ENCODE measurements around the gene SYMPK.
A peak's percentile ranks its signal among the peaks of the same experiment; 100 is the strongest.
"Not testable (repeated sequence)": the region's sequence is repeated elsewhere in the genome, so short reads cannot be mapped to it uniquely, and the experiment has no call there.

Gene SYMPK

GRCh38 chr19:45804140-45804958, 58.6 kb downstream of the SYMPK start:
- H3K27ac ChIP-seq (ENCODE audit: low read depth, low read length): no peak overlapping the region
- no peaks in the 10 kb centered on the region for H3K36me3 ChIP-seq (ENCODE audit: control insufficient read depth in 1 of 2, insufficient read depth in 2 of 2, low read length in 2 of 2)
- H3K4me3 ChIP-seq (ENCODE audit: low read depth in 1 of 2, low read length in 2 of 2): no peak overlapping the region
- H3K27me3 ChIP-seq (ENCODE audit: control insufficient read depth in 1 of 2, insufficient read depth in 2 of 2, low read length in 2 of 2): peaks cover 0 to 5% of the 10 kb centered on the region in 2 donors
- H3K9ac ChIP-seq (ENCODE audit: low read depth in 1 of 2, low read length in 2 of 2): no peak overlapping the region
- H3K4me1 ChIP-seq (ENCODE audit: control insufficient read depth in 1 of 2, insufficient read depth in 2 of 2, low read length in 2 of 2): no peaks in the 10 kb centered on the region
- H3K9me3 ChIP-seq (ENCODE audit: control insufficient read depth in 1 of 2, low read length in 2 of 2): no peaks in the 10 kb centered on the region

- H3K4me1 ChIP-seq (ENCODE audit: control insufficient read depth in 1 of 2, insufficient read depth in 2 of 2, low read length in 2 of 2): no peaks in the 10 kb centered on the region
- H3K4me3 ChIP-seq (ENCODE audit: low read depth in 1 of 2, low read length in 2 of 2): no peak overlapping the region
- H3K36me3 ChIP-seq (ENCODE audit: control insufficient read depth in 1 of 2, insufficient read depth in 2 of 2, low read length in 2 of 2): no peaks in the 10 kb centered on the region
- H3K9me3 ChIP-seq (ENCODE audit: control insufficient read depth in 1 of 2, low read length in 2 of 2): no peaks in the 10 kb centered on the region
- H3K27me3 ChIP-seq (ENCODE audit: control insufficient read depth in 1 of 2, insufficient read depth in 2 of 2, low read length in 2 of 2): peaks cover 0 to 5% of the 10 kb centered on the region in 2 donors
- no peak overlapping the region for H3K9ac ChIP-seq (ENCODE audit: low read depth in 1 of 2, low read length in 2 of 2)
- H3K27ac ChIP-seq (ENCODE audit: low read depth, low read length): no peak overlapping the region
These were observed 61.3 kb downstream of the SYMPK start for GRCh38 chr19:45801603-45802175.

- Histone ChIP-seq H3K9me3 (ENCODE audit: control insufficient read depth in 1 of 2, low read length in 2 of 2) (no peaks in the 10 kb centered on the region), H3K9ac (ENCODE audit: low read depth in 1 of 2, low read length in 2 of 2) (no peak overlapping the region), H3K27me3 (ENCODE audit: control insufficient read depth in 1 of 2, insufficient read depth in 2 of 2, low read length in 2 of 2) (peaks cover 0 to 5% of the 10 kb centered on the region in 2 donors), H3K4me3 (ENCODE audit: low read depth in 1 of 2, low read length in 2 of 2) (no peak overlapping the region), H3K4me1 (ENCODE audit: control insufficient read depth in 1 of 2, insufficient read depth in 2 of 2, low read length in 2 of 2) (no peaks in the 10 kb centered on the region), H3K36me3 (ENCODE audit: control insufficient read depth in 1 of 2, insufficient read depth in 2 of 2, low read length in 2 of 2) (no peaks in the 10 kb centered on the region), H3K27ac (ENCODE audit: low read depth, low read length) (no peak overlapping the region)
These were observed 62.8 kb downstream of the SYMPK start for GRCh38 chr19:45800070-45800553.

GRCh38 chr19:45799541-45799940, 63.4 kb downstream of the SYMPK start:
- not testable (repeated sequence) for H3K9ac ChIP-seq (ENCODE audit: low read depth in 1 of 2, low read length in 2 of 2); H3K36me3 ChIP-seq (ENCODE audit: control insufficient read depth in 1 of 2, insufficient read depth in 2 of 2, low read length in 2 of 2); H3K4me1 ChIP-seq (ENCODE audit: control insufficient read depth in 1 of 2, insufficient read depth in 2 of 2, low read length in 2 of 2); H3K27me3 ChIP-seq (ENCODE audit: control insufficient read depth in 1 of 2, insufficient read depth in 2 of 2, low read length in 2 of 2); H3K9me3 ChIP-seq (ENCODE audit: control insufficient read depth in 1 of 2, low read length in 2 of 2); H3K4me3 ChIP-seq (ENCODE audit: low read depth in 1 of 2, low read length in 2 of 2); H3K27ac ChIP-seq (ENCODE audit: low read depth, low read length)

GRCh38 chr19:45798995-45799517, 63.9 kb downstream of the SYMPK start:
- Histone ChIP-seq H3K27me3 (ENCODE audit: control insufficient read depth in 1 of 2, insufficient read depth in 2 of 2, low read length in 2 of 2) (peaks cover 0 to 5% of the 10 kb centered on the region in 2 donors), H3K27ac (ENCODE audit: low read depth, low read length) (no peak overlapping the region), H3K4me3 (ENCODE audit: low read depth in 1 of 2, low read length in 2 of 2) (no peak overlapping the region), H3K9me3 (ENCODE audit: control insufficient read depth in 1 of 2, low read length in 2 of 2) (no peaks in the 10 kb centered on the region), H3K4me1 (ENCODE audit: control insufficient read depth in 1 of 2, insufficient read depth in 2 of 2, low read length in 2 of 2) (no peaks in the 10 kb centered on the region), H3K36me3 (ENCODE audit: control insufficient read depth in 1 of 2, insufficient read depth in 2 of 2, low read length in 2 of 2) (no peaks in the 10 kb centered on the region), H3K9ac (ENCODE audit: low read depth in 1 of 2, low read length in 2 of 2) (no peak overlapping the region)

- H3K4me3 ChIP-seq (ENCODE audit: low read depth in 1 of 2, low read length in 2 of 2): no peak overlapping the region
- no peaks in the 10 kb centered on the region for H3K27me3 ChIP-seq (ENCODE audit: control insufficient read depth in 1 of 2, insufficient read depth in 2 of 2, low read length in 2 of 2)
- H3K9me3 ChIP-seq (ENCODE audit: control insufficient read depth in 1 of 2, low read length in 2 of 2): no peaks in the 10 kb centered on the region
- no peak overlapping the region for H3K9ac ChIP-seq (ENCODE audit: low read depth in 1 of 2, low read length in 2 of 2)
- peaks cover 16 to 20% of the 10 kb centered on the region in 2 donors for H3K4me1 ChIP-seq (ENCODE audit: control insufficient read depth in 1 of 2, insufficient read depth in 2 of 2, low read length in 2 of 2)
- peaks cover 0 to 4% of the 10 kb centered on the region in 2 donors for H3K36me3 ChIP-seq (ENCODE audit: control insufficient read depth in 1 of 2, insufficient read depth in 2 of 2, low read length in 2 of 2)
- no peak overlapping the region for H3K27ac ChIP-seq (ENCODE audit: low read depth, low read length)
These were observed 68.3 kb downstream of the SYMPK start for GRCh38 chr19:45794627-45795026.

- no peak overlapping the region for H3K9ac ChIP-seq (ENCODE audit: low read depth in 1 of 2, low read length in 2 of 2)
- peaks cover 4 to 7% of the 10 kb centered on the region in 2 donors for H3K36me3 ChIP-seq (ENCODE audit: control insufficient read depth in 1 of 2, insufficient read depth in 2 of 2, low read length in 2 of 2)
- no peak overlapping the region for H3K4me3 ChIP-seq (ENCODE audit: low read depth in 1 of 2, low read length in 2 of 2)
- H3K4me1 ChIP-seq (ENCODE audit: control insufficient read depth in 1 of 2, insufficient read depth in 2 of 2, low read length in 2 of 2): peaks cover 16 to 20% of the 10 kb centered on the region in 2 donors
- no peaks in the 10 kb centered on the region for H3K27me3 ChIP-seq (ENCODE audit: control insufficient read depth in 1 of 2, insufficient read depth in 2 of 2, low read length in 2 of 2)
- H3K27ac ChIP-seq (ENCODE audit: low read depth, low read length): no peak overlapping the region
- no peaks in the 10 kb centered on the region for H3K9me3 ChIP-seq (ENCODE audit: control insufficient read depth in 1 of 2, low read length in 2 of 2)
These were observed 69.1 kb downstream of the SYMPK start for GRCh38 chr19:45793876-45794275.

GRCh38 chr19:45793178-45793564, 69.8 kb downstream of the SYMPK start:
- Histone ChIP-seq H3K4me1 (ENCODE audit: control insufficient read depth in 1 of 2, insufficient read depth in 2 of 2, low read length in 2 of 2) (peaks cover 16 to 20% of the 10 kb centered on the region in 2 donors), H3K27ac (ENCODE audit: low read depth, low read length) (no peak overlapping the region), H3K9me3 (ENCODE audit: control insufficient read depth in 1 of 2, low read length in 2 of 2) (no peaks in the 10 kb centered on the region), H3K27me3 (ENCODE audit: control insufficient read depth in 1 of 2, insufficient read depth in 2 of 2, low read length in 2 of 2) (no peaks in the 10 kb centered on the region), H3K4me3 (ENCODE audit: low read depth in 1 of 2, low read length in 2 of 2) (peak overlapping the region in 1 of 2 donors; percentile 4), H3K36me3 (ENCODE audit: control insufficient read depth in 1 of 2, insufficient read depth in 2 of 2, low read length in 2 of 2) (peaks cover 4 to 12% of the 10 kb centered on the region in 2 donors), H3K9ac (ENCODE audit: low read depth in 1 of 2, low read length in 2 of 2) (no peak overlapping the region)

- H3K27ac ChIP-seq (ENCODE audit: low read depth, low read length): no peak within 1 kb of the TSS
- H3K9ac ChIP-seq (ENCODE audit: low read depth in 1 of 2, low read length in 2 of 2): peak within 1 kb of the TSS; percentile 44 to 74
- H3K36me3 ChIP-seq (ENCODE audit: control insufficient read depth in 1 of 2, insufficient read depth in 2 of 2, low read length in 2 of 2): peaks cover 4 to 15% of the 10 kb centered on the region in 2 donors
- peaks cover 16 to 20% of the 10 kb centered on the region in 2 donors for H3K4me1 ChIP-seq (ENCODE audit: control insufficient read depth in 1 of 2, insufficient read depth in 2 of 2, low read length in 2 of 2)
- no peaks in the 10 kb centered on the region for H3K9me3 ChIP-seq (ENCODE audit: control insufficient read depth in 1 of 2, low read length in 2 of 2)
- H3K4me3 ChIP-seq (ENCODE audit: low read depth in 1 of 2, low read length in 2 of 2): peak within 1 kb of the TSS; percentile 70 to 77
- no peaks in the 10 kb centered on the region for H3K27me3 ChIP-seq (ENCODE audit: control insufficient read depth in 1 of 2, insufficient read depth in 2 of 2, low read length in 2 of 2)
These were observed 70.3 kb downstream of the SYMPK start, which contains the start of gene DMWD for GRCh38 chr19:45792470-45793177. TSS of gene DMWD (minus strand) at chr19:45792845. CDS start at chr19:45792756, 89 bp downstream.
